GM12878 (cell line): ENCODE results near the gene ATXN1. TPM values are rescaled to one million over a fixed set of nuclear protein-coding genes. Genes with fewer than 3 reads are reported as not detected.

ENCODE experiments used
- CHD1 ChIP-seq: IDR thresholded peaks from 2 replicates; pipeline ENCODE4 v1.6.1; 2012; ENCODE audit warnings: low read depth, low read length, improper control_type of control experiment
- CREB1 ChIP-seq: IDR thresholded peaks from 2 replicates; pipeline ENCODE4 v1.6.1; 2012; ENCODE audit warnings: low read depth, mild to moderate bottlenecking, inconsistent platforms
- CTCF ChIP-seq, 3 experiments: IDR thresholded peaks in 2 of 3; conservative IDR thresholded peaks in 1 of 3; 2 replicates each; pipeline ENCODE4 v1.5.1; 2011; ENCODE audit warnings: low read depth in 3 of 3, low read length in 3 of 3, mild to moderate bottlenecking in 3 of 3, control low read depth in 2 of 3, moderate library complexity in 2 of 3, inconsistent platforms in 1 of 3, mixed read lengths in 1 of 3; ENCODE audit not compliant: control insufficient read depth in 2 of 3, insufficient read depth in 1 of 3; ENCODE audit errors: extremely low read depth in 1 of 3
- MEF2B ChIP-seq: fragments of 450-650 bp; IDR thresholded peaks from 2 replicates; pipeline ENCODE4 v1.6.1; 2018; ENCODE audit warnings: mild to moderate bottlenecking, moderate library complexity; ENCODE audit not compliant: partially characterized antibody, poor library complexity, severe bottlenecking
- NFIC ChIP-seq: IDR thresholded peaks from 2 replicates; pipeline ENCODE4 v1.6.1; 2012; ENCODE audit warnings: low read depth, mild to moderate bottlenecking, inconsistent platforms, low read length, moderate library complexity
- NFYA ChIP-seq: IDR thresholded peaks from 2 replicates; pipeline ENCODE4 v1.6.1; 2011; ENCODE audit warnings: low read depth, mild to moderate bottlenecking, low read length, improper control_type of control experiment, borderline replicate concordance
- NR2C2 ChIP-seq: IDR thresholded peaks from 2 replicates; pipeline ENCODE4 v1.6.1; 2011; ENCODE audit warnings: borderline replicate concordance, low read depth; ENCODE audit not compliant: control insufficient read depth, insufficient read length
- PAX8 ChIP-seq: fragments of 450-650 bp; IDR thresholded peaks from 2 replicates; pipeline ENCODE4 v1.6.1; 2017; ENCODE audit warnings: mild to moderate bottlenecking, moderate library complexity
- RAD21 ChIP-seq: IDR thresholded peaks from 2 replicates; pipeline ENCODE4 v1.6.1; 2011; ENCODE audit warnings: mild to moderate bottlenecking, low read depth, low read length, moderate library complexity; ENCODE audit not compliant: insufficient read depth
- RBBP5 ChIP-seq: fragments of 200-600 bp; sonication (generic); conservative IDR thresholded peaks from 2 replicates; pipeline ENCODE4 v1.6.1; 2016
- SMARCA5 ChIP-seq: fragments of 450-650 bp; IDR thresholded peaks from 2 replicates; pipeline ENCODE4 v1.6.1; 2017; ENCODE audit warnings: mild to moderate bottlenecking
- SP1 ChIP-seq: IDR thresholded peaks from one replicate; pipeline ENCODE4 v1.6.1; 2011; ENCODE audit warnings: low read depth, low read length
- TBL1XR1 ChIP-seq: IDR thresholded peaks from 2 replicates; pipeline ENCODE4 v1.6.1; 2012; ENCODE audit warnings: low read depth, low read length, improper control_type of control experiment
- TCF7 ChIP-seq: IDR thresholded peaks from 2 replicates; pipeline ENCODE4 v1.6.1; 2014; ENCODE audit warnings: antibody characterized with exemption, borderline replicate concordance
- USF2 ChIP-seq: IDR thresholded peaks from 2 replicates; pipeline ENCODE4 v1.6.1; 2011; ENCODE audit warnings: low read depth, low read length, improper control_type of control experiment, borderline replicate concordance
- polyA plus RNA-seq, 11 experiments: library from polyadenylated mRNA; depleted of rRNA in 4 of 11; unstranded in 6 of 11; stranded (reverse) in 5 of 11; fragments of >200 nt; fragmentation: Nextera tagmentation in 4 of 11; fragmentation: Illumina TruSeq in 1 of 11; extraction: Ambion mirVana in 4 of 11; extraction: Trizol in 1 of 11; gene quantifications; 1 replicate in 1 of 11; 2 replicates in 10 of 11; pipeline versions ENCODE4 v1.2.1 to v1.2.3, GENCODE V29; 2011 to 2016; ENCODE audit warnings: inconsistent platforms in 2 of 11, missing spikeins in 2 of 11, low read depth in 1 of 11
- total RNA-seq, 4 experiments: library from RNA; depleted of rRNA in 3 of 4; stranded (reverse); fragments of >200 nt in 3 of 4; fragmentation: Illumina TruSeq in 1 of 4; extraction: Trizol in 1 of 4; gene quantifications; 2 replicates each; pipeline versions ENCODE4 v1.2.1 to v1.2.3, GENCODE V29; 2013 to 2021
- TF ChIP-seq, protein P1 (sequence below): fragments of 450-650 bp; IDR thresholded peaks from 2 replicates; pipeline ENCODE4 v1.6.1; 2016; ENCODE audit warnings: mild to moderate bottlenecking, moderate library complexity, borderline replicate concordance
- TF ChIP-seq, protein P2 (sequence below): IDR thresholded peaks from 2 replicates; pipeline ENCODE4 v1.6.1; 2012; ENCODE audit warnings: low read length, inconsistent platforms
- TF ChIP-seq, protein P3 (sequence below): fragments of 450-650 bp; formaldehyde crosslinking; IDR thresholded peaks from 2 replicates; pipeline ENCODE4 v1.4.0; 2020; ENCODE audit warnings: mild to moderate bottlenecking, moderate library complexity

ATXN1 gene
- total and polyA plus RNA-seq, 10 of the 15 experiments (the other 5 are each of a cell fraction or from before 2014, with no cell fraction given): 12.2 to 51.2 (median 20.5) TPM

DNA sequence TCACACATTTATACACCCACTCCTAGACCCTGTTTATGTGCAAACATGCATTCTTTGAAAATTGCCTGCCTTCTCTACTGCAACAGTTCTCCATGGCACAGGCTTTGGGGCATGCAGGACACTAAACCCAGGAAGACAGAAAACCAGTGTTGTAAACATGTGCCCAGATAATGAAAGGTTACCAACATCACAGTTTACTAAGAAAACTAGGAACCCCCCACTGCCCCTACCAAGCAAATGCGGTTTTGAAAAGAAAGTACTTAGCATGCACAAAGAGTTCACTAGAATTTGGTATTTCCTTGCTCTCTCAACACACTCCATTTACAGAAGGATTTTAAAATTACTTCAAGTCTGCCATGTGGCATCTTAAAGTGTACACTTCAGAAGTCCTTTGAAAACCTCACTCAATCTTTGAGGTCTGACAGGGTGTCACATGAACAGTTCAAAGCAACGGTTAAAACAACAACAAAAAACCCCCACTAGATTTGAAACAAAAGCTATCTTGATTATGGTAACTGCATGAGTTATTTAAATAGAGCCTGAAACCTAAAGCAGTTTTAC, 277.9 kb downstream of the ATXN1 start (continued):
- TF ChIP-seq, protein P1, sequence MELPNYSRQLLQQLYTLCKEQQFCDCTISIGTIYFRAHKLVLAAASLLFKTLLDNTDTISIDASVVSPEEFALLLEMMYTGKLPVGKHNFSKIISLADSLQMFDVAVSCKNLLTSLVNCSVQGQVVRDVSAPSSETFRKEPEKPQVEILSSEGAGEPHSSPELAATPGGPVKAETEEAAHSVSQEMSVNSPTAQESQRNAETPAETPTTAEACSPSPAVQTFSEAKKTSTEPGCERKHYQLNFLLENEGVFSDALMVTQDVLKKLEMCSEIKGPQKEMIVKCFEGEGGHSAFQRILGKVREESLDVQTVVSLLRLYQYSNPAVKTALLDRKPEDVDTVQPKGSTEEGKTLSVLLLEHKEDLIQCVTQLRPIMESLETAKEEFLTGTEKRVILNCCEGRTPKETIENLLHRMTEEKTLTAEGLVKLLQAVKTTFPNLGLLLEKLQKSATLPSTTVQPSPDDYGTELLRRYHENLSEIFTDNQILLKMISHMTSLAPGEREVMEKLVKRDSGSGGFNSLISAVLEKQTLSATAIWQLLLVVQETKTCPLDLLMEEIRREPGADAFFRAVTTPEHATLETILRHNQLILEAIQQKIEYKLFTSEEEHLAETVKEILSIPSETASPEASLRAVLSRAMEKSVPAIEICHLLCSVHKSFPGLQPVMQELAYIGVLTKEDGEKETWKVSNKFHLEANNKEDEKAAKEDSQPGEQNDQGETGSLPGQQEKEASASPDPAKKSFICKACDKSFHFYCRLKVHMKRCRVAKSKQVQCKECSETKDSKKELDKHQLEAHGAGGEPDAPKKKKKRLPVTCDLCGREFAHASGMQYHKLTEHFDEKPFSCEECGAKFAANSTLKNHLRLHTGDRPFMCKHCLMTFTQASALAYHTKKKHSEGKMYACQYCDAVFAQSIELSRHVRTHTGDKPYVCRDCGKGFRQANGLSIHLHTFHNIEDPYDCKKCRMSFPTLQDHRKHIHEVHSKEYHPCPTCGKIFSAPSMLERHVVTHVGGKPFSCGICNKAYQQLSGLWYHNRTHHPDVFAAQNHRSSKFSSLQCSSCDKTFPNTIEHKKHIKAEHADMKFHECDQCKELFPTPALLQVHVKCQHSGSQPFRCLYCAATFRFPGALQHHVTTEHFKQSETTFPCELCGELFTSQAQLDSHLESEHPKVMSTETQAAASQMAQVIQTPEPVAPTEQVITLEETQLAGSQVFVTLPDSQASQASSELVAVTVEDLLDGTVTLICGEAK: no peak
- no peak; the same call in 1 of the 2 replicates for TF ChIP-seq SMARCA5
- TF ChIP-seq MEF2B: peak; percentile 38
- no peak for TF ChIP-seq SP1
- no peak for TF ChIP-seq TBL1XR1
- peak; percentile 72 for TF ChIP-seq TCF7
- TF ChIP-seq NFIC: peak; percentile 80
- no peak; the same call in 1 of the 2 replicates for TF ChIP-seq CHD1
- no peak for TF ChIP-seq RBBP5
- TF ChIP-seq, protein P2, sequence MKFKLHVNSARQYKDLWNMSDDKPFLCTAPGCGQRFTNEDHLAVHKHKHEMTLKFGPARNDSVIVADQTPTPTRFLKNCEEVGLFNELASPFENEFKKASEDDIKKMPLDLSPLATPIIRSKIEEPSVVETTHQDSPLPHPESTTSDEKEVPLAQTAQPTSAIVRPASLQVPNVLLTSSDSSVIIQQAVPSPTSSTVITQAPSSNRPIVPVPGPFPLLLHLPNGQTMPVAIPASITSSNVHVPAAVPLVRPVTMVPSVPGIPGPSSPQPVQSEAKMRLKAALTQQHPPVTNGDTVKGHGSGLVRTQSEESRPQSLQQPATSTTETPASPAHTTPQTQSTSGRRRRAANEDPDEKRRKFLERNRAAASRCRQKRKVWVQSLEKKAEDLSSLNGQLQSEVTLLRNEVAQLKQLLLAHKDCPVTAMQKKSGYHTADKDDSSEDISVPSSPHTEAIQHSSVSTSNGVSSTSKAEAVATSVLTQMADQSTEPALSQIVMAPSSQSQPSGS: peak; percentile 68; the same call in 1 of the 2 replicates
- TF ChIP-seq PAX8: no peak
- no peak for TF ChIP-seq CREB1
- no peak for TF ChIP-seq NFYA
- no peak for TF ChIP-seq CTCF (IDR thresholded peaks at IDR 0.05 in 2 of 3, conservative IDR thresholded peaks at IDR 0.05 in 1 of 3; ENCODE audit: control insufficient read depth in 2 of 3, extremely low read depth in 1 of 3, insufficient read depth in 1 of 3, low read depth in 3 of 3, low read length in 3 of 3)
- peak; percentile 6; the same call in 1 of the 2 replicates for TF ChIP-seq RAD21
- peak; percentile 10; the same call in 1 of the 2 replicates for TF ChIP-seq USF2
- TF ChIP-seq, protein P3, sequence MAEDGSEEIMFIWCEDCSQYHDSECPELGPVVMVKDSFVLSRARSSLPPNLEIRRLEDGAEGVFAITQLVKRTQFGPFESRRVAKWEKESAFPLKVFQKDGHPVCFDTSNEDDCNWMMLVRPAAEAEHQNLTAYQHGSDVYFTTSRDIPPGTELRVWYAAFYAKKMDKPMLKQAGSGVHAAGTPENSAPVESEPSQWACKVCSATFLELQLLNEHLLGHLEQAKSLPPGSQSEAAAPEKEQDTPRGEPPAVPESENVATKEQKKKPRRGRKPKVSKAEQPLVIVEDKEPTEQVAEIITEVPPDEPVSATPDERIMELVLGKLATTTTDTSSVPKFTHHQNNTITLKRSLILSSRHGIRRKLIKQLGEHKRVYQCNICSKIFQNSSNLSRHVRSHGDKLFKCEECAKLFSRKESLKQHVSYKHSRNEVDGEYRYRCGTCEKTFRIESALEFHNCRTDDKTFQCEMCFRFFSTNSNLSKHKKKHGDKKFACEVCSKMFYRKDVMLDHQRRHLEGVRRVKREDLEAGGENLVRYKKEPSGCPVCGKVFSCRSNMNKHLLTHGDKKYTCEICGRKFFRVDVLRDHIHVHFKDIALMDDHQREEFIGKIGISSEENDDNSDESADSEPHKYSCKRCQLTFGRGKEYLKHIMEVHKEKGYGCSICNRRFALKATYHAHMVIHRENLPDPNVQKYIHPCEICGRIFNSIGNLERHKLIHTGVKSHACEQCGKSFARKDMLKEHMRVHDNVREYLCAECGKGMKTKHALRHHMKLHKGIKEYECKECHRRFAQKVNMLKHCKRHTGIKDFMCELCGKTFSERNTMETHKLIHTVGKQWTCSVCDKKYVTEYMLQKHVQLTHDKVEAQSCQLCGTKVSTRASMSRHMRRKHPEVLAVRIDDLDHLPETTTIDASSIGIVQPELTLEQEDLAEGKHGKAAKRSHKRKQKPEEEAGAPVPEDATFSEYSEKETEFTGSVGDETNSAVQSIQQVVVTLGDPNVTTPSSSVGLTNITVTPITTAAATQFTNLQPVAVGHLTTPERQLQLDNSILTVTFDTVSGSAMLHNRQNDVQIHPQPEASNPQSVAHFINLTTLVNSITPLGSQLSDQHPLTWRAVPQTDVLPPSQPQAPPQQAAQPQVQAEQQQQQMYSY (CRISPR knock-in tag): no peak
- no peak for TF ChIP-seq NR2C2
